ENCODE results near the gene CAD. TPM values are rescaled to one million over a fixed set of nuclear protein-coding genes. Genes with fewer than 3 reads are reported as not detected.

CAD gene
- total and polyA plus RNA-seq, 2 donors (not counting 1 experiment from before 2014, with no cell fraction given), result 11.9 to 32.0 TPM

DNA sequence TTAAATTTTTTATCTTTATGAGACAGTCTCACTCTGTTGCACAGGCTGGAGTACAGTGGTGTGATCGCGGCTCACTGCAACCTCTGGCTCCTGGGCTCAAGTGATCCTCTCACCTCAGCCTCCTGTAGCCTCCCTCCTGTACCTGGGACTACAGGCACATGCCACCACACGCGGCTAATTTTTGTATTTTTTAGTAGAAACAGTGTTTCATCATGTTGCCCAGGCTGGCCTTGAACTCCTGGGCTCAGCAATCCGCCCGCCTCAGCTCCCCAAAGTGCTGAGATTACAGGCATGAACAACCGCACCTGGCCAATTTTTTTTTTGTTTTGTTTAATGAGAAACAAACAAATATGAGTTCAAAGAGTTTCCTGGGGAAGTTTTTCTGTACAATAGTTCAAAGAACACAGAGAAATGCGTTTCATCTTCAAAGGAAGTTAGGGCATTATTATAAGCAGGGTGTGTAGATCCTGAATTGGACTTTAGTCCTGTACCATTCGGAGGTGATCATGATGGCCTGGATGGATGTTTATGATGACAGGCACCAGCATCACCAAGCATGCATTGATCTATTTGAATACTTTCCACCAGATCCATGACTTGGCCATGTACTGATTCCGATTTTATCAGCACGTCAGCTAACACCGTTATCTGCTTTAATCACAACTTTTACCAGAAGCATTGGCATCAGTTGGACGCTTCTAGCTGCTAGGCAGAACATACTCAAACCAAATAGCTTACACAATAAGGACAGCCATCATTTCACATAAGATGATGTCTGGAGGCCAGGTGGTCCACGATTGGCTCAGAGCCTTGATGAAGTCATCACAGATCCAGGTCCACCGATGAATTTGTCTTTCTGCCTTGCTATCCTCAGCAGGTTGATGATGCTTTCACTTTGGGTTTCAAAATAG, 39.5 kb upstream of the CAD start:
- Histone ChIP-seq H4K20me1 (ENCODE audit: control insufficient read depth, extremely low read depth, insufficient read depth, low read length) (no peaks in the 10 kb centered on the region), H2AFZ (ENCODE audit: low read length) (no peak overlapping the region), H3K9me3 (ENCODE audit: control insufficient read depth, insufficient read depth, low read depth, low read length) (no peaks in the 10 kb centered on the region), H3K79me2 (ENCODE audit: control insufficient read depth, insufficient read depth, low read length) (no peaks in the 10 kb centered on the region), H3K27me3 (ENCODE audit: control insufficient read depth, insufficient read depth, low read length) (peaks cover 9% of the 10 kb centered on the region), H3K4me3 (replicated peaks in 1 of 4; ENCODE audit: control extremely low read depth in 1 of 4, insufficient read depth in 1 of 4, low read depth in 3 of 4, low read length in 4 of 4) (no peak overlapping the region), H3K4me2 (ENCODE audit: extremely low read depth, insufficient read depth, low read length) (no peak overlapping the region), H3K9ac (ENCODE audit: insufficient read depth, low read length) (no peak overlapping the region), H3K4me1 (ENCODE audit: control insufficient read depth, extremely low read depth, insufficient read depth, low read length) (peaks cover 2% of the 10 kb centered on the region), H3K27ac (ENCODE audit: insufficient read depth, low read length) (no peak overlapping the region), H3K36me3 (ENCODE audit: control insufficient read depth, insufficient read depth, low read length) (no peaks in the 10 kb centered on the region)
- TF ChIP-seq EZH2 (IDR thresholded peaks at IDR 0.05; ENCODE audit: low read length, missing control alignments), result no peak
- TF ChIP-seq, protein P1, sequence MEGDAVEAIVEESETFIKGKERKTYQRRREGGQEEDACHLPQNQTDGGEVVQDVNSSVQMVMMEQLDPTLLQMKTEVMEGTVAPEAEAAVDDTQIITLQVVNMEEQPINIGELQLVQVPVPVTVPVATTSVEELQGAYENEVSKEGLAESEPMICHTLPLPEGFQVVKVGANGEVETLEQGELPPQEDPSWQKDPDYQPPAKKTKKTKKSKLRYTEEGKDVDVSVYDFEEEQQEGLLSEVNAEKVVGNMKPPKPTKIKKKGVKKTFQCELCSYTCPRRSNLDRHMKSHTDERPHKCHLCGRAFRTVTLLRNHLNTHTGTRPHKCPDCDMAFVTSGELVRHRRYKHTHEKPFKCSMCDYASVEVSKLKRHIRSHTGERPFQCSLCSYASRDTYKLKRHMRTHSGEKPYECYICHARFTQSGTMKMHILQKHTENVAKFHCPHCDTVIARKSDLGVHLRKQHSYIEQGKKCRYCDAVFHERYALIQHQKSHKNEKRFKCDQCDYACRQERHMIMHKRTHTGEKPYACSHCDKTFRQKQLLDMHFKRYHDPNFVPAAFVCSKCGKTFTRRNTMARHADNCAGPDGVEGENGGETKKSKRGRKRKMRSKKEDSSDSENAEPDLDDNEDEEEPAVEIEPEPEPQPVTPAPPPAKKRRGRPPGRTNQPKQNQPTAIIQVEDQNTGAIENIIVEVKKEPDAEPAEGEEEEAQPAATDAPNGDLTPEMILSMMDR (conservative IDR thresholded peaks at IDR 0.05 in 1 of 2, IDR thresholded peaks at IDR 0.05 in 1 of 2; ENCODE audit: low read depth in 1 of 2, low read length in 2 of 2), result no peak
- DNase-seq (ENCODE audit: low read depth in 2 of 2), result no peak

DNA sequence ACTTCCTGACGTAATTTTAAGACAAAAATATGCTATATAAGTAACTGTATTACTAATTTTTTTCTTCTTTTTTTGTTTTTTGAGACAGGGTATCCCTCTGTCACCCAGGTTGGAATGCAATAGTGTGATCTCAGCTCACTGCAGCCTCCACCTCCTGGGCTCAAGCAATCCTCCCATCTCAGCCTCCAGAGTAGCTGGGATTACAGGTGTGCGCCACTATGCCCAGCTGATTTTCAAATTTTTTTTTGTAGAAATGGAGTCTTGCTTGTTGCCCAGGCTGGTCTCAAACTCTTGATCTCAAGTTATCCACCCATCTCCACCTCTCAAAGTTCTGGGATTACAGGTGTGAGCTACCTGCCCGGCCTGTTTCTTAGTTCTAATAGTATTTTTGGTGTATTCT, 38.7 kb upstream of the CAD start:
- no peaks in the 10 kb centered on the region for H3K9me3 ChIP-seq (ENCODE audit: control insufficient read depth, insufficient read depth, low read depth, low read length)
- H3K27me3 ChIP-seq (ENCODE audit: control insufficient read depth, insufficient read depth, low read length), result peaks cover 3% of the 10 kb centered on the region
- no peak overlapping the region for H3K9ac ChIP-seq (ENCODE audit: insufficient read depth, low read length)
- no peak overlapping the region for H3K27ac ChIP-seq (ENCODE audit: insufficient read depth, low read length)
- H3K79me2 ChIP-seq (ENCODE audit: control insufficient read depth, insufficient read depth, low read length), result no peaks in the 10 kb centered on the region
- H3K36me3 ChIP-seq (ENCODE audit: control insufficient read depth, insufficient read depth, low read length), result no peaks in the 10 kb centered on the region
- no peak overlapping the region for H3K4me2 ChIP-seq (ENCODE audit: extremely low read depth, insufficient read depth, low read length)
- TF ChIP-seq, protein P1 (conservative IDR thresholded peaks at IDR 0.05 in 1 of 2, IDR thresholded peaks at IDR 0.05 in 1 of 2; ENCODE audit: low read depth in 1 of 2, low read length in 2 of 2), result no peak
- TF ChIP-seq EZH2 (IDR thresholded peaks at IDR 0.05; ENCODE audit: low read length, missing control alignments), result no peak
- no peak overlapping the region for H3K4me3 ChIP-seq (replicated peaks in 1 of 4; ENCODE audit: control extremely low read depth in 1 of 4, insufficient read depth in 1 of 4, low read depth in 3 of 4, low read length in 4 of 4)
- no peaks in the 10 kb centered on the region for H4K20me1 ChIP-seq (ENCODE audit: control insufficient read depth, extremely low read depth, insufficient read depth, low read length)
- no peak overlapping the region for H2AFZ ChIP-seq (ENCODE audit: low read length)
- no peak for DNase-seq (ENCODE audit: low read depth in 2 of 2)
- peaks cover 3% of the 10 kb centered on the region for H3K4me1 ChIP-seq (ENCODE audit: control insufficient read depth, extremely low read depth, insufficient read depth, low read length)

DNA sequence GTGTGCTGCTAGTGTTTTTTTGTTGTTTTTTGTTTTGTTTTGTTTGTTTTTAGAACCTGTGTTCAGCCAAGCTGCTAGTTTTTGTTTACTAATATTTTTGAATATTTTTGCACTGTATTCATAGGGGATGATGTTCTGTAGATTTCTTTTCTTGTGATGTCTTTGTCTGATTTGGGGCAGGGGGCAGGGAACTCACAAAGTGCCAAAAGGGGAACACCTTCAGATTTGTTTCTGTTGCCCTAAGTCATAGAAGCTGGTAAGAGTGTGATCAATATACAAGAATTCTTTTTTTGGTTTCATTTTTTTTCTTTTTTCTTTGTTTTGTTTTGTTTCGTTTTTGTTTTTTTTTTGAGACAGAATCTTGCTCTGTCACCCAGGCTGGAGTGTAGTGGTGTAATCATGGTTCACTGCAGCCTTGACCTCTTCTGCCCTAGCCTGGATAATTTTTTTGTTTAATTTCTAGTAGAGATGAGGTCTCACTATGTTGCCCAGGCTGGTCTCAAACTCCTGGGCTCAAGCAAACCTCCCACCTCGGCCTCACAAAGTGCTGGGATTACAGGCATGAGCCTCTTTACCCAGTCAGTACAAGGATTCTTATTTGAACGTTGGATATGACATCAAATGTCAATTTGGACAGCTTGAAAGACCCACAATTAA, 37.7 kb upstream of the CAD start:
- TF ChIP-seq, protein P1 (conservative IDR thresholded peaks at IDR 0.05 in 1 of 2, IDR thresholded peaks at IDR 0.05 in 1 of 2; ENCODE audit: low read depth in 1 of 2, low read length in 2 of 2), result no peak
- no peak for TF ChIP-seq EZH2 (IDR thresholded peaks at IDR 0.05; ENCODE audit: low read length, missing control alignments)
- H3K4me2 ChIP-seq (ENCODE audit: extremely low read depth, insufficient read depth, low read length), result no peak overlapping the region
- no peak overlapping the region for H3K4me3 ChIP-seq (replicated peaks in 1 of 4; ENCODE audit: control extremely low read depth in 1 of 4, insufficient read depth in 1 of 4, low read depth in 3 of 4, low read length in 4 of 4)
- no peak overlapping the region for H3K9ac ChIP-seq (ENCODE audit: insufficient read depth, low read length)
- no peaks in the 10 kb centered on the region for H4K20me1 ChIP-seq (ENCODE audit: control insufficient read depth, extremely low read depth, insufficient read depth, low read length)
- no peak overlapping the region for H3K27ac ChIP-seq (ENCODE audit: insufficient read depth, low read length)
- peaks cover 5% of the 10 kb centered on the region for H3K27me3 ChIP-seq (ENCODE audit: control insufficient read depth, insufficient read depth, low read length)
- no peaks in the 10 kb centered on the region for H3K36me3 ChIP-seq (ENCODE audit: control insufficient read depth, insufficient read depth, low read length)
- no peaks in the 10 kb centered on the region for H3K79me2 ChIP-seq (ENCODE audit: control insufficient read depth, insufficient read depth, low read length)
- H2AFZ ChIP-seq (ENCODE audit: low read length), result no peak overlapping the region
- H3K4me1 ChIP-seq (ENCODE audit: control insufficient read depth, extremely low read depth, insufficient read depth, low read length), result peaks cover 4% of the 10 kb centered on the region
- DNase-seq (ENCODE audit: low read depth in 2 of 2), result no peak
- H3K9me3 ChIP-seq (ENCODE audit: control insufficient read depth, insufficient read depth, low read depth, low read length), result no peaks in the 10 kb centered on the region
